Measurements from ENCODE around the gene SPANXN3. TPM values are rescaled to one million over a fixed set of nuclear protein-coding genes. Genes with fewer than 3 reads are reported as not detected.

The SPANXN3 gene
- total and polyA plus RNA-seq, 4 donors: not detected

Other genes starting within 250 kb of the SPANXN3 start
- gene SLITRK4, start 118.6 kb upstream of the SPANXN3 start, total RNA-seq: 10 to 100 TPM; 15.2 to 35.6 TPM
- 10 to 100 TPM; 15.6 to 18.6 TPM for gene SLITRK4, start 118.6 kb upstream of the SPANXN3 start, polyA plus RNA-seq (ENCODE audit: insufficient read length in 2 of 2)
- not detected for gene SPANXN2, start 203.3 kb upstream of the SPANXN3 start, total RNA-seq
- not detected for gene SPANXN2, start 203.3 kb upstream of the SPANXN3 start, polyA plus RNA-seq (ENCODE audit: insufficient read length in 2 of 2)